IMR-90 (cell line): ENCODE measurements around the gene CC2D2A. TPM values are rescaled to one million over a fixed set of nuclear protein-coding genes. Genes with fewer than 3 reads are reported as not detected.

Experiments used
- ATAC-seq: fragments of 200-7000 bp; cut with Tn5 transposase; 2 replicates; pipeline ENCODE4 v1.9.1; 2020; ENCODE audit warnings: low read depth, mild to moderate bottlenecking, moderate library complexity
- BruUV-seq: library from RNA; stranded (reverse); fragments of 400-500 nt; replicated peaks from 2 replicates; lab custom pipeline; 2021; lab: Mats Ljungman, UMichigan
- CTCF ChIA-PET: fragments of 300-600 bp; formaldehyde crosslinking; extraction: SDS; loops from one replicate; lab custom pipeline; 2021; ENCODE audit warnings: antibody characterized with exemption; lab: Yijun Ruan, JAX
- POLR2A ChIA-PET: fragments of 300-600 bp; sonication (Branson Sonifier 250); formaldehyde crosslinking; loops from one replicate; lab custom pipeline; 2022; ENCODE audit warnings: antibody characterized with exemption; ENCODE audit not compliant: unreplicated experiment; lab: Charles Lee
- DNase-seq: peaks from one replicate; pipeline ENCODE4 v3.0.0; 2013
- H2AFZ ChIP-seq: replicated peaks from 2 replicates; pipeline ENCODE3; 2013; ENCODE audit warnings: low read length, mild to moderate bottlenecking; ENCODE audit not compliant: poor library complexity
- H2AK5ac ChIP-seq: 2 replicates; pipeline ENCODE4 v1.6.1; 2013; ENCODE audit warnings: low read depth, low read length, inconsistent platforms
- H2AK9ac ChIP-seq: replicated peaks from 2 replicates; pipeline ENCODE3; 2013; ENCODE audit warnings: mild to moderate bottlenecking, low read depth, low read length, moderate library complexity; ENCODE audit not compliant: poor library complexity
- H2BK120ac ChIP-seq: 2 replicates; pipeline ENCODE4 v1.6.1; 2013; ENCODE audit warnings: low read depth, low read length, inconsistent platforms
- H2BK15ac ChIP-seq: 3 replicates; pipeline ENCODE4 v1.6.1; 2013; ENCODE audit warnings: low read depth, low read length, inconsistent platforms
- H2BK20ac ChIP-seq: 2 replicates; pipeline ENCODE4 v1.6.1; 2013; ENCODE audit warnings: low read depth, mild to moderate bottlenecking, inconsistent platforms, low read length, moderate library complexity
- H2BK5ac ChIP-seq: 2 replicates; pipeline ENCODE4 v1.6.1; 2013; ENCODE audit warnings: mild to moderate bottlenecking, low read depth, low read length, inconsistent platforms; ENCODE audit not compliant: poor library complexity, severe bottlenecking
- H3K14ac ChIP-seq: replicated peaks from 2 replicates; pipeline ENCODE4 v1.6.1; 2013; ENCODE audit warnings: low read depth, low read length, inconsistent platforms
- H3K18ac ChIP-seq: 2 replicates; pipeline ENCODE4 v1.6.1; 2013; ENCODE audit warnings: low read depth, low read length, control low read depth
- H3K23ac ChIP-seq: 2 replicates; pipeline ENCODE4 v1.6.1; 2013; ENCODE audit warnings: low read depth, low read length, inconsistent platforms
- H3K27ac ChIP-seq: 2 replicates; pipeline ENCODE4 v1.5.1; 2013; ENCODE audit warnings: mild to moderate bottlenecking, control low read depth, low read length; ENCODE audit not compliant: insufficient read depth
- H3K27me3 ChIP-seq: 2 replicates; pipeline ENCODE4 v1.6.1; 2013; ENCODE audit warnings: low read length; ENCODE audit not compliant: control insufficient read depth, insufficient read depth
- H3K36me3 ChIP-seq: 2 replicates; pipeline ENCODE4 v1.6.1; 2013; ENCODE audit warnings: low read length, mixed read lengths; ENCODE audit not compliant: control insufficient read depth, insufficient read depth
- H3K4ac ChIP-seq: 2 replicates; pipeline ENCODE4 v1.6.1; 2013; ENCODE audit warnings: low read depth, low read length, inconsistent platforms
- H3K4me1 ChIP-seq: 2 replicates; pipeline ENCODE4 v1.6.1; 2013; ENCODE audit warnings: low read length, mixed read lengths; ENCODE audit not compliant: control insufficient read depth, insufficient read depth
- H3K4me2 ChIP-seq: 2 replicates; pipeline ENCODE4 v1.6.1; 2013; ENCODE audit warnings: low read depth, mild to moderate bottlenecking, control low read depth, low read length, moderate library complexity
- H3K4me3 ChIP-seq: 2 replicates; pipeline ENCODE4 v1.5.1; 2013; ENCODE audit warnings: low read depth, mild to moderate bottlenecking, control low read depth, low read length, moderate library complexity; ENCODE audit not compliant: insufficient read depth
- H3K56ac ChIP-seq: 2 replicates; pipeline ENCODE4 v1.6.1; 2013; ENCODE audit warnings: low read length, inconsistent platforms; ENCODE audit not compliant: insufficient read depth; ENCODE audit errors: extremely low read depth
- H3K79me1 ChIP-seq, 2 experiments: 2 replicates each; pipeline ENCODE4 v1.6.1; 2013; ENCODE audit warnings: low read length in 2 of 2, inconsistent platforms in 1 of 2, low read depth in 1 of 2
- H3K9ac ChIP-seq: 2 replicates; pipeline ENCODE4 v1.6.1; 2013; ENCODE audit warnings: low read depth, low read length, control low read depth
- H3K9me1 ChIP-seq: 2 replicates; pipeline ENCODE4 v1.6.1; 2013; ENCODE audit warnings: low read length, inconsistent platforms; ENCODE audit not compliant: insufficient read depth
- H3K9me3 ChIP-seq: 2 replicates; pipeline ENCODE4 v1.6.1; 2013; ENCODE audit warnings: low read length; ENCODE audit not compliant: control insufficient read depth, insufficient read depth
- H4K20me1 ChIP-seq: 2 replicates; pipeline ENCODE4 v1.6.1; 2013; ENCODE audit warnings: low read length, inconsistent platforms; ENCODE audit not compliant: insufficient read depth
- H4K5ac ChIP-seq: 2 replicates; pipeline ENCODE4 v1.6.1; 2013; ENCODE audit warnings: mild to moderate bottlenecking, low read depth, low read length, control low read depth
- H4K8ac ChIP-seq, 2 experiments: 2 replicates each; pipeline ENCODE4 v1.6.1; 2013; ENCODE audit warnings: low read depth in 2 of 2, low read length in 2 of 2, control low read depth in 1 of 2, inconsistent platforms in 1 of 2
- H4K91ac ChIP-seq: 2 replicates; pipeline ENCODE4 v1.6.1; 2013; ENCODE audit warnings: low read depth, low read length, inconsistent platforms; ENCODE audit not compliant: insufficient read depth
- BHLHE40 ChIP-seq: fragments of 150-350 bp; IDR thresholded peaks from 2 replicates; pipeline ENCODE4 v1.6.1; 2016; ENCODE audit warnings: mild to moderate bottlenecking, low read depth, low read length
- CEBPB ChIP-seq: IDR thresholded peaks from 2 replicates; pipeline ENCODE4 v1.6.1; 2012; ENCODE audit warnings: low read depth, low read length, improper control_type of control experiment
- CTCF ChIP-seq: conservative IDR thresholded peaks from 2 replicates; pipeline ENCODE4 v1.5.1; 2012; ENCODE audit warnings: mild to moderate bottlenecking, low read depth, low read length, improper control_type of control experiment
- FOS ChIP-seq: fragments of 150-350 bp; IDR thresholded peaks from 2 replicates; pipeline ENCODE4 v1.6.1; 2016; ENCODE audit warnings: low read depth, low read length
- MAFK ChIP-seq: IDR thresholded peaks from 2 replicates; pipeline ENCODE4 v1.6.1; 2012; ENCODE audit warnings: low read depth, low read length, improper control_type of control experiment
- MXI1 ChIP-seq: IDR thresholded peaks from 2 replicates; pipeline ENCODE4 v1.6.1; 2012; ENCODE audit warnings: low read depth, mild to moderate bottlenecking, low read length, moderate library complexity, borderline replicate concordance
- NFE2L2 ChIP-seq: fragments of 150-350 bp; IDR thresholded peaks from 2 replicates; pipeline ENCODE4 v1.6.1; 2016; ENCODE audit warnings: low read depth, mild to moderate bottlenecking, low read length
- POLR2A ChIP-seq: IDR thresholded peaks from 2 replicates; pipeline ENCODE4 v1.6.1; 2012; ENCODE audit warnings: mild to moderate bottlenecking, low read depth, low read length
- RAD21 ChIP-seq: IDR thresholded peaks from 2 replicates; pipeline ENCODE4 v1.6.1; 2012; ENCODE audit warnings: low read length, improper control_type of control experiment
- RFX5 ChIP-seq: IDR thresholded peaks from 2 replicates; pipeline ENCODE4 v1.8.0; 2012; ENCODE audit warnings: low read depth, mild to moderate bottlenecking, low read length, moderate library complexity
- SMC3 ChIP-seq: fragments of 150-350 bp; IDR thresholded peaks from 2 replicates; pipeline ENCODE4 v1.6.1; 2016; ENCODE audit warnings: low read depth, mild to moderate bottlenecking, antibody characterized with exemption, low read length, moderate library complexity
- USF2 ChIP-seq: fragments of 150-350 bp; IDR thresholded peaks from 2 replicates; pipeline ENCODE4 v1.6.1; 2017; ENCODE audit warnings: mild to moderate bottlenecking, antibody characterized with exemption, low read length, low read depth
- WGBS, 2 experiments: methylation state at CpG; one replicate each; pipeline versions ENCODE4 v1.1.5 to v1.1.7; 2013; ENCODE audit warnings: missing lambda C conversion rate in 2 of 2; ENCODE audit not compliant: insufficient read length in 1 of 2; ENCODE audit errors: extremely low coverage in 2 of 2; 5-methylcytosine and 5-hydroxymethylcytosine counted together
- dilution Hi-C: fragments of 300-500 bp; cut with HindIII; formaldehyde crosslinking; loops from one replicate; pipeline ENCODE4 v1.14.3; 2018; ENCODE audit warnings: low sequenced_read_pairs; ENCODE audit not compliant: unreplicated experiment
- in situ Hi-C: fragments of 300-500 bp; cut with MboI; formaldehyde crosslinking; loops from 3 replicates; pipeline ENCODE4 v1.14.3; 2019; ENCODE audit warnings: low sequenced_read_pairs, inconsistent platforms, mixed read lengths
- intact Hi-C: fragments of 100-400 bp; cut with micrococcal nuclease; formaldehyde crosslinking; loops from 2 replicates; pipeline ENCODE4 v1.10.0; 2022
- polyA plus RNA-seq, 3 experiments: library from polyadenylated mRNA; depleted of rRNA; stranded (reverse); fragments of >200 nt; gene quantifications; 2 replicates each; pipeline ENCODE4 v1.2.3, GENCODE V29; 2012; ENCODE audit warnings: low replicate concordance in 1 of 3
- total RNA-seq: library from RNA; depleted of rRNA; stranded (reverse); fragments of >200 nt; gene quantifications from 2 replicates; pipeline ENCODE4 v1.2.3, GENCODE V29; 2012

Gene CC2D2A
- total and polyA plus RNA-seq, 2 of the 4 experiments (the other 2 are of a cell fraction), result 20.8 to 26.3 TPM

GRCh38 chr4:15481961-15482745 is 12.5 kb downstream of the CC2D2A start:
- Histone ChIP-seq H2BK5ac (no peak overlapping the region), H4K20me1 (no peaks in the 10 kb centered on the region), H3K27ac (no peak overlapping the region), H4K8ac (no peak overlapping the region), H3K4me3 (no peak overlapping the region), H2BK15ac (no peak overlapping the region), H3K79me1 (peaks cover 9 to 26% of the 10 kb centered on the region in 2 experiments; a peak in 3 of 4 replicates), H3K27me3 (no peaks in the 10 kb centered on the region), H3K9me1 (no peaks in the 10 kb centered on the region), H3K56ac (no peak overlapping the region), H2AK9ac (no peak overlapping the region), H3K9ac (no peak overlapping the region), H3K4me1 (peaks cover 9% of the 10 kb centered on the region), H3K23ac (no peak overlapping the region), H2BK120ac (no peak overlapping the region), H3K9me3 (no peaks in the 10 kb centered on the region; the same call in 1 of the 2 replicates), H3K18ac (no peak overlapping the region), H3K14ac (no peak overlapping the region), H2AK5ac (peak overlapping the region; percentile 18; the same call in 1 of the 2 replicates), H4K5ac (no peak overlapping the region), H3K4ac (no peak overlapping the region), H3K36me3 (peaks cover 10% of the 10 kb centered on the region; the same call in 1 of the 2 replicates), H2AFZ (no peak overlapping the region), H2BK20ac (no peak overlapping the region), H3K4me2 (no peak overlapping the region), H4K91ac (no peak overlapping the region)
- DNase-seq (no peak), ATAC-seq (no peak)
- POLR2A ChIA-PET, result no interaction called here
- TF ChIP-seq MXI1 (no peak), NFE2L2 (no peak), USF2 (no peak), SMC3 (no peak), POLR2A (no peak), FOS (no peak), RAD21 (no peak), BHLHE40 (no peak), RFX5 (no peak), CEBPB (no peak), CTCF (no peak), MAFK (no peak)
- intact Hi-C loops, result no loop called here
- in situ Hi-C loops, result loop anchor here (25.0 kb wide), 1 partner anchor 730 kb away; no protein-coding TSS in a partner anchor
- CTCF ChIA-PET, result no interaction called here
- dilution Hi-C loops, result no loop called here
- no TSS peak for BruUV-seq
- no CpG with 5 or more reads among the region's 2 CpGs for WGBS, 2 experiments
